ENCODE measurements around the gene OSTC. TPM values are rescaled to one million over a fixed set of nuclear protein-coding genes. Genes with fewer than 3 reads are reported as not detected.

Gene OSTC
- total RNA-seq, 1 experiment from 2014 or later = 105 TPM

- peaks cover 18% of the 10 kb centered on the region; the same call in 1 of the 2 replicates for H4K20me1 ChIP-seq (ENCODE audit: insufficient read depth)
- DNase-seq (ENCODE audit: low read depth, low spot score) (no peak), ATAC-seq (no peak)
- TSS peak; percentile 61 for BruUV-seq (replicated peaks)
- RAD21 ChIA-PET (ENCODE audit: low non-redundant PET in 1 of 2, low total read pairs in 2 of 2, uncharacterized antibody in 2 of 2, unreplicated experiment in 2 of 2) = no interaction called here
- peak overlapping the region; percentile 83 for H3K4me2 ChIP-seq (ENCODE audit: low read length)
- H2AFZ ChIP-seq (ENCODE audit: low read depth, low read length, poor library complexity, severe bottlenecking) = no peak overlapping the region
- intact Hi-C loops (cut with micrococcal nuclease) = loop anchor here (1.0 kb wide), 1 partner anchor 29 kb away; the partner anchor contains the start of gene OSTC
- H3K9me3 ChIP-seq (ENCODE audit: control insufficient read depth in 1 of 2, insufficient read depth in 1 of 2, low read depth in 1 of 2, low read length in 2 of 2) = no peaks in the 10 kb centered on the region
- H3K4me1 ChIP-seq (ENCODE audit: control insufficient read depth in 1 of 2, insufficient read depth in 2 of 2, low read length in 2 of 2) = peaks cover 0 to 21% of the 10 kb centered on the region in 2 experiments; a peak in 3 of 4 replicates
- no peaks in the 10 kb centered on the region for H3K9me2 ChIP-seq (ENCODE audit: insufficient read depth)
- H3K79me2 ChIP-seq (ENCODE audit: insufficient read depth, low read length) = peaks cover 58% of the 10 kb centered on the region
- POLR2A ChIA-PET = interaction anchor here (1.4 to 1.5 kb wide), 2 partner anchors 9 to 22 kb away, joined by 4 to 7 read pairs; no protein-coding TSS in a partner anchor
- H3K4me3 ChIP-seq (replicated peaks in 1 of 2; ENCODE audit: low read depth in 1 of 2, low read length in 2 of 2) = peak overlapping the region; percentile 62 to 90
- H3K27me3 ChIP-seq (ENCODE audit: insufficient read depth, low read length) = no peaks in the 10 kb centered on the region
- peaks cover 38 to 50% of the 10 kb centered on the region in 2 experiments for H3K36me3 ChIP-seq (ENCODE audit: control insufficient read depth in 1 of 2, insufficient read depth in 2 of 2, low read length in 2 of 2)
- H3K27ac ChIP-seq (ENCODE audit: low read depth, low read length) = peak overlapping the region; percentile 71
- CTCF ChIA-PET = no interaction called here
- peak overlapping the region; percentile 97 for H3K9ac ChIP-seq (ENCODE audit: low read length)
- TF ChIP-seq SIN3A (IDR thresholded peaks at IDR 0.05; ENCODE audit: low read depth) (0 out of 2 replicates have a peak, but pooled peaks have one; percentile 3), MAX (IDR thresholded peaks at IDR 0.05) (no peak), TCF7L2 (IDR thresholded peaks at IDR 0.05; ENCODE audit: borderline replicate concordance, extremely low read depth, insufficient read depth, insufficient read length) (no peak)
Measured at GRCh38 chr4:108620933-108621905, 29.2 kb upstream of the OSTC start.

GRCh38 chr4:108622022-108622421 lies 28.4 kb upstream of the OSTC start:
- peak overlapping the region; percentile 83 for H3K4me2 ChIP-seq (ENCODE audit: low read length)
- peaks cover 0 to 21% of the 10 kb centered on the region in 2 experiments; a peak in 3 of 4 replicates for H3K4me1 ChIP-seq (ENCODE audit: control insufficient read depth in 1 of 2, insufficient read depth in 2 of 2, low read length in 2 of 2)
- no peaks in the 10 kb centered on the region for H3K27me3 ChIP-seq (ENCODE audit: insufficient read depth, low read length)
- ChIA-PET RAD21 (ENCODE audit: low non-redundant PET in 1 of 2, low total read pairs in 2 of 2, uncharacterized antibody in 2 of 2, unreplicated experiment in 2 of 2) (no interaction called here), POLR2A (no interaction called here), CTCF (no interaction called here)
- peak overlapping the region; percentile 97 for H3K9ac ChIP-seq (ENCODE audit: low read length)
- H3K27ac ChIP-seq (ENCODE audit: low read depth, low read length) = no peak overlapping the region; the same call in 1 of the 2 replicates
- H3K9me2 ChIP-seq (ENCODE audit: insufficient read depth) = no peaks in the 10 kb centered on the region
- no peak for DNase-seq (ENCODE audit: low read depth, low spot score)
- intact Hi-C loops (cut with micrococcal nuclease) = no loop called here
- peak overlapping the region; percentile 62 to 90 for H3K4me3 ChIP-seq (replicated peaks in 1 of 2; ENCODE audit: low read depth in 1 of 2, low read length in 2 of 2)
- peaks cover 21% of the 10 kb centered on the region; the same call in 1 of the 2 replicates for H4K20me1 ChIP-seq (ENCODE audit: insufficient read depth)
- peaks cover 58% of the 10 kb centered on the region for H3K79me2 ChIP-seq (ENCODE audit: insufficient read depth, low read length)
- no peak for ATAC-seq
- no peak overlapping the region for H2AFZ ChIP-seq (ENCODE audit: low read depth, low read length, poor library complexity, severe bottlenecking)
- no TSS peak for BruUV-seq (replicated peaks)
- peaks cover 38 to 55% of the 10 kb centered on the region in 2 experiments for H3K36me3 ChIP-seq (ENCODE audit: control insufficient read depth in 1 of 2, insufficient read depth in 2 of 2, low read length in 2 of 2)
- no peaks in the 10 kb centered on the region for H3K9me3 ChIP-seq (ENCODE audit: control insufficient read depth in 1 of 2, insufficient read depth in 1 of 2, low read depth in 1 of 2, low read length in 2 of 2)
- no peak for TF ChIP-seq YY1 (IDR thresholded peaks at IDR 0.05; ENCODE audit: extremely low read depth, insufficient replicate concordance, low read depth, low read length)
- TF ChIP-seq SP1 (IDR thresholded peaks at IDR 0.05; ENCODE audit: low read depth) = no peak
- no peak for TF ChIP-seq ELF1 (IDR thresholded peaks at IDR 0.05; ENCODE audit: borderline replicate concordance, low read depth)
- TF ChIP-seq POLR2AphosphoS5 (IDR thresholded peaks at IDR 0.05; ENCODE audit: low read depth, low read length) = no peak
- no peak for TF ChIP-seq CEBPB (IDR thresholded peaks at IDR 0.05; ENCODE audit: low read depth)
- no peak for TF ChIP-seq FOSL1 (IDR thresholded peaks at IDR 0.05; ENCODE audit: low read depth)
- no peak for TF ChIP-seq EZH2 (IDR thresholded peaks at IDR 0.05)
- TF ChIP-seq CBX3 (IDR thresholded peaks at IDR 0.05; ENCODE audit: low read depth) = no peak
- no peak for TF ChIP-seq REST (IDR thresholded peaks at IDR 0.05; ENCODE audit: low read depth)
